Omental fat pad (tissue), 4 donors: ENCODE measurements around the gene NT5C1B. TPM values are rescaled to one million over a fixed set of nuclear protein-coding genes. Genes with fewer than 3 reads are reported as not detected.

Experiments
- ATAC-seq: fragments of 150-250 bp; one replicate; pipeline ENCODE4 v1.9.1; 2016; ENCODE audit warnings: mild to moderate bottlenecking, moderate library complexity; ENCODE audit not compliant: low FRiP score
- DNase-seq: peaks from one replicate; pipeline ENCODE4 v3.0.0-alpha.2; 2019; ENCODE audit warnings: low spot score
- total RNA-seq, 4 donors: library from RNA; depleted of rRNA; stranded (reverse); fragments of >200 nt; gene quantifications; one replicate each; pipeline ENCODE4 v1.1.0, GENCODE V29; 2016
- TF ChIP-seq, protein P1 (sequence below), 3 donors: fragments of 450-650 bp; IDR thresholded peaks; one replicate each; pipeline ENCODE4 v1.5.1; 2016 to 2017; ENCODE audit warnings: antibody characterized with exemption in 3 of 3, mild to moderate bottlenecking in 3 of 3, moderate library complexity in 2 of 3

NT5C1B gene
- total RNA-seq, 4 donors from 2014 or later: not detected

DNA sequence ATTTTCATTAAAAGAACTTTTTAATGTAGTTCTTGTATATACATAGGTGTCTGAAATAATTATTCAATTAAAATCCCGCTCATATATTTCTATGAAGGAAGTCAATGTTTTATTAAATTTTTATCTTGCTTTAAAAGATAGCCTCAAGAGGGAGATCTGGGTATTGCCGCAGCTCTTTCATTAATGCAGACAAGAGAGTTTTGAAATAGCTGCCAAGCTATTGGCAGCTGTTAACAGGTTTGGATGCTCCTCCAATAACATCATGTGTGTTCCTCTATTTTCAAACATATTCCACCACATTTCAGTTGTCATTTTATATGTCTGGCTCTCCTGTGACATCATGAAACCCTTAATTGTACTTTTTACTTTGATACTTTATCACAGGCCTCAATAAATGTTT is 12.9 kb upstream of the NT5C1B start:
- no peak for ATAC-seq
- DNase-seq: no peak
- TF ChIP-seq, protein P1, sequence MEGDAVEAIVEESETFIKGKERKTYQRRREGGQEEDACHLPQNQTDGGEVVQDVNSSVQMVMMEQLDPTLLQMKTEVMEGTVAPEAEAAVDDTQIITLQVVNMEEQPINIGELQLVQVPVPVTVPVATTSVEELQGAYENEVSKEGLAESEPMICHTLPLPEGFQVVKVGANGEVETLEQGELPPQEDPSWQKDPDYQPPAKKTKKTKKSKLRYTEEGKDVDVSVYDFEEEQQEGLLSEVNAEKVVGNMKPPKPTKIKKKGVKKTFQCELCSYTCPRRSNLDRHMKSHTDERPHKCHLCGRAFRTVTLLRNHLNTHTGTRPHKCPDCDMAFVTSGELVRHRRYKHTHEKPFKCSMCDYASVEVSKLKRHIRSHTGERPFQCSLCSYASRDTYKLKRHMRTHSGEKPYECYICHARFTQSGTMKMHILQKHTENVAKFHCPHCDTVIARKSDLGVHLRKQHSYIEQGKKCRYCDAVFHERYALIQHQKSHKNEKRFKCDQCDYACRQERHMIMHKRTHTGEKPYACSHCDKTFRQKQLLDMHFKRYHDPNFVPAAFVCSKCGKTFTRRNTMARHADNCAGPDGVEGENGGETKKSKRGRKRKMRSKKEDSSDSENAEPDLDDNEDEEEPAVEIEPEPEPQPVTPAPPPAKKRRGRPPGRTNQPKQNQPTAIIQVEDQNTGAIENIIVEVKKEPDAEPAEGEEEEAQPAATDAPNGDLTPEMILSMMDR (IDR thresholded peaks at IDR 0.05): no peak

- TF ChIP-seq, protein P1 (IDR thresholded peaks at IDR 0.05): no peak
- DNase-seq (no peak), ATAC-seq (no peak)
These were observed 10.9 kb upstream of the NT5C1B start for GRCh38 chr2:18600255-18600613.

GRCh38 chr2:18599509-18600254 is 10.3 kb upstream of the NT5C1B start:
- DNase-seq: no peak
- no peak for ATAC-seq
- TF ChIP-seq, protein P1 (IDR thresholded peaks at IDR 0.05): no peak

DNA sequence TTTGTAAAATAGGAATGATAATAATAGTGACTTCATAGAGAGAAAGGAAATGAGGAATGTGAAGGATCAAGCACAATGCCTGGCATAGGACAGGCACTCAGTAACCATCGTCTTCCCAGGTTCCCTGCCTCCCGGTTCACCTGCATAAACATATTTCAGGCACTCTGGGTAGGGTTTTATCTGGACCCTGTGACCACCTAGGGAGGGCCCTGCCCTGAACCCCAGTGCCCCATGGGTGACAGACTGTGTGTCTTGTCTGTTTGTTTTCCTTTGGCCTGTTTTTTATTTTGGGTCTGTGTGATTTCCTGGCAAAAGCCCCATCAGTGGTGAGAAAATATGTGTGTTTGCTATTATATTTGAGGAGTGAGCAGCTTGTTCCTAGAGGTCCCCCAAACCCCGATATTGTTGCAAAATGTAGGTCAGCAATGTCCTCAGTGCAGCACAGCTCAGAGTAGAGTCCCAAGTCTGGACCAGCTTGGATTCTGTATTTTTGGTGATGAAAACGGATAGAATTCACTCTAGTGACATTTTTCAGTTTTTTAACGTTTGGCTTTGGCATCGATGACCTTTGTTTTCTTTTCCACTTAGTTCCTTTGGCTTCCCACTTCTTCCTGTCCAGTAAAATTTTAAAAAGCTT is 9.6 kb upstream of the NT5C1B start:
- no peak for ATAC-seq
- TF ChIP-seq, protein P1 (IDR thresholded peaks at IDR 0.05): no peak

DNA sequence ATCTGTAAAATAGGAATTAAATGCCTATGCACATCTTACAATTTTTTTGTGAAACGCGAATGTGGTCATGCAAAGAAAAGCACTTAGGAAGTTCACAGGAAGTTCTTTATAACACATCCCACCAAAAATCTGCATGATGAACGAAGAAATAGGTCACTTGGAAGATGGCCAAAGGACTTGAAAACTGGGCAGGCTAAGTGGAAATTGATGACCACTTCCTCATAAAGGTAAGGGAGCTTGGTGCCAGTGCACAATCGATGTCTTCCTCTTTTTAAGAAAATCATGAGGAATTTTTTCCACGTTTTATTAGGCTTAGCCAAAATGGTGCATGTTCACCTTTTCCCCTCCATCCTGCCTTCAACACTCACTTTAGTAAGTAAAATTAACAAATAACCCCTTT is 8.2 kb upstream of the NT5C1B start:
- TF ChIP-seq, protein P1 (IDR thresholded peaks at IDR 0.05): no peak
- DNase-seq (no peak), ATAC-seq (no peak)

More for the DNA sequence above, 9.6 kb upstream of the NT5C1B start:
- DNase-seq: no peak

- no peak for DNase-seq
- TF ChIP-seq, protein P1 (IDR thresholded peaks at IDR 0.05): no peak
- peak; percentile 41 for ATAC-seq
These were observed 7.6 kb upstream of the NT5C1B start for GRCh38 chr2:18596993-18597392.

DNA sequence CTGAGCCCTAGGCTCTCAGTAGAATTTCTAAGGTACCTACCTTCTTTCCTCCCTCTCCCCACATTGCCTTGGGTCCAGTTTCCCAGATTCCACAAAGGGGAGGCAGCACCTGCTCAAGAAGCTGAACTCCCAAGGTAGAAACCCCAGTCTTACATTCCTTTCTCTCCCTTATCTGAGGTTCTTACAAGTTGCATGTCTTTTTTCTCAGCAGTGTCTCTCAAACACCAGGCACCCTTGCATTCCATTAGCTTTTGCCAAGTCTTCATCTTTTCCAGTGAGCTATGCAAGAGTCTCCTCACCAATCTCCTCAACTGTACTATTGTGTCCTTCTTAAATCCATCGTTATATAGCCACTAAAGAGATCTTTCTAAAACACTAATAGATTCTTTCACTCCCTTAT is 4.1 kb upstream of the NT5C1B start:
- ATAC-seq: no peak
- no peak for DNase-seq
- TF ChIP-seq, protein P1 (IDR thresholded peaks at IDR 0.05): no peak
